CD4-positive, alpha-beta memory T cell (primary cell): ENCODE data around the gene NOS1AP. TPM values are rescaled to one million over a fixed set of nuclear protein-coding genes. Genes with fewer than 3 reads are reported as not detected.

Source experiments
- CTCF ChIA-PET: fragments of 350-600 bp; sonication (Branson Sonifier 250); formaldehyde crosslinking; loops from one replicate; lab custom pipeline; 2021; ENCODE audit warnings: inconsistent platforms; ENCODE audit not compliant: partially characterized antibody; lab: Charles Lee
- POLR2A ChIA-PET: fragments of 350-600 bp; sonication (Branson Sonifier 250); formaldehyde crosslinking; loops from one replicate; lab custom pipeline; 2021; ENCODE audit not compliant: partially characterized antibody; lab: Charles Lee
- DNase-seq, 5 donors: peaks; one replicate each; pipeline versions ENCODE4 v3.0.0 to v3.0.0-alpha.2; 2020 to 2022; ENCODE audit warnings: mixed read lengths in 1 of 5
- H3K27ac ChIP-seq: one replicate; pipeline ENCODE4 v1.7.0; 2013; ENCODE audit warnings: low read depth, low read length
- H3K27me3 ChIP-seq: 2 replicates; pipeline ENCODE4 v1.7.0; 2013; ENCODE audit warnings: mild to moderate bottlenecking, low read length, moderate library complexity; ENCODE audit not compliant: insufficient read depth
- H3K36me3 ChIP-seq: 2 replicates; pipeline ENCODE4 v1.7.0; 2013; ENCODE audit warnings: mild to moderate bottlenecking, low read length, moderate library complexity; ENCODE audit not compliant: insufficient read depth
- H3K4me1 ChIP-seq: 2 replicates; pipeline ENCODE4 v1.7.0; 2013; ENCODE audit warnings: mild to moderate bottlenecking, low read length, moderate library complexity; ENCODE audit not compliant: insufficient read depth
- H3K4me3 ChIP-seq, 2 donors: one replicate each; pipeline ENCODE4 v1.7.0; 2013; ENCODE audit warnings: low read length in 2 of 2, mild to moderate bottlenecking in 1 of 2
- H3K9me3 ChIP-seq, 2 donors: one replicate each; pipeline ENCODE4 v1.7.0; 2013; ENCODE audit warnings: low read length in 2 of 2, control low read depth in 1 of 2; ENCODE audit not compliant: control insufficient read depth in 1 of 2
- H3K27ac Mint-ChIP-seq, 7 donors: one replicate each; pipeline ENCODE4 v1.8.0; 2020 to 2021; ENCODE audit warnings: mixed read lengths in 7 of 7, mild to moderate bottlenecking in 6 of 7, inconsistent platforms in 3 of 7, moderate library complexity in 3 of 7
- H3K27me3 Mint-ChIP-seq, 2 donors: one replicate each; pipeline ENCODE4 v1.8.0; 2020 to 2021; ENCODE audit warnings: mixed read lengths in 2 of 2
- H3K36me3 Mint-ChIP-seq, 2 donors: one replicate each; pipeline ENCODE4 v1.8.0; 2020 to 2021; ENCODE audit warnings: mixed read lengths in 2 of 2, inconsistent platforms in 1 of 2, mild to moderate bottlenecking in 1 of 2
- H3K4me1 Mint-ChIP-seq, 4 donors: one replicate each; pipeline ENCODE4 v1.8.0; 2020 to 2021; ENCODE audit warnings: mixed read lengths in 4 of 4, mild to moderate bottlenecking in 1 of 4
- H3K4me3 Mint-ChIP-seq, 8 donors: one replicate each; pipeline ENCODE4 v1.8.0; 2020 to 2021; ENCODE audit warnings: mixed read lengths in 8 of 8, mild to moderate bottlenecking in 7 of 8, moderate library complexity in 6 of 8, inconsistent platforms in 3 of 8
- H3K9me3 Mint-ChIP-seq, 8 donors: one replicate each; pipeline ENCODE4 v1.8.0; 2020 to 2021; ENCODE audit warnings: mixed read lengths in 8 of 8, mild to moderate bottlenecking in 5 of 8, inconsistent platforms in 3 of 8, moderate library complexity in 1 of 8
- intact Hi-C: fragments of 100-400 bp; cut with micrococcal nuclease; formaldehyde crosslinking; loops from one replicate; pipeline ENCODE4 v1.15.1; 2023
- polyA plus RNA-seq, 2 donors: library from polyadenylated mRNA; unstranded; fragments of 300-500 nt; fragmentation: Illumina TruSeq; gene quantifications; one replicate each; pipeline ENCODE4 v1.2.3, GENCODE V29; 2021
- total RNA-seq, 2 experiments: library from RNA; stranded (reverse); gene quantifications; one replicate each; pipeline ENCODE4 v1.2.3, GENCODE V29; 2021

The NOS1AP gene
- total RNA-seq (not detected), polyA plus RNA-seq (not detected)

GRCh38 chr1:162069334-162070093 lies at the start of gene NOS1AP:
TSS of gene NOS1AP (plus strand) at chr1:162069691. CDS start at chr1:162070178, 487 bp downstream.
- no peak within 1 kb of the TSS for H3K27ac ChIP-seq
- POLR2A ChIA-PET, result no interaction called here
- H3K4me3 ChIP-seq, result peak within 1 kb of the TSS in 1 of 2 donors; percentile 40
- peak within 1 kb of the TSS in 3 of 7 donors; percentile 42 to 69 (median 49) for H3K27ac Mint-ChIP-seq
- peaks cover 27% of the 10 kb centered on the region for H3K27me3 ChIP-seq
- no peaks in the 10 kb centered on the region for H3K36me3 Mint-ChIP-seq
- CTCF ChIA-PET, result interaction anchor here (0.7 to 2.2 kb wide), 2 partner anchors 13 to 28 kb away, joined by 4 to 11 read pairs; no protein-coding TSS in a partner anchor
- peaks cover 33 to 60% of the 10 kb centered on the region in 2 donors for H3K27me3 Mint-ChIP-seq
- no peaks in the 10 kb centered on the region for H3K9me3 ChIP-seq
- DNase-seq, result peak; percentile 65 to 73 (median 70)
- peaks cover 16% of the 10 kb centered on the region for H3K4me1 ChIP-seq
- no peaks in the 10 kb centered on the region for H3K36me3 ChIP-seq
- peaks cover 5 to 16% (median 6%) of the 10 kb centered on the region in 4 donors for H3K4me1 Mint-ChIP-seq
- intact Hi-C loops, result loop anchor here (2.0 kb wide), 1 partner anchor 491 kb away; the partner anchor contains the start of gene UAP1
- H3K9me3 Mint-ChIP-seq, result no peaks in the 10 kb centered on the region
- peak within 1 kb of the TSS; percentile 80 to 87 (median 84) for H3K4me3 Mint-ChIP-seq

GRCh38 chr1:162020150-162020549 lies 49.3 kb upstream of the NOS1AP start:
- ChIA-PET CTCF (no interaction called here), POLR2A (no interaction called here)
- intact Hi-C loops, result loop anchor here (5.0 kb wide), 1 partner anchor 253 kb away; the partner anchor contains the start of gene ATF6
- Histone ChIP-seq H3K27ac (no peak overlapping the region), H3K4me3 (no peak overlapping the region), H3K4me1 (peaks cover 5% of the 10 kb centered on the region), H3K9me3 (no peaks in the 10 kb centered on the region), H3K27me3 (no peaks in the 10 kb centered on the region), H3K36me3 (no peaks in the 10 kb centered on the region)
- no peak overlapping the region for H3K4me3 Mint-ChIP-seq
- no peaks in the 10 kb centered on the region for H3K36me3 Mint-ChIP-seq
- no peaks in the 10 kb centered on the region for H3K9me3 Mint-ChIP-seq
- H3K27me3 Mint-ChIP-seq, result peaks cover 0 to 29% of the 10 kb centered on the region in 2 donors
- no peak overlapping the region for H3K27ac Mint-ChIP-seq
- peaks cover 3 to 13% (median 7%) of the 10 kb centered on the region in 4 donors for H3K4me1 Mint-ChIP-seq
- DNase-seq, result no peak

GRCh38 chr1:162021124-162021523 lies 48.4 kb upstream of the NOS1AP start:
- POLR2A ChIA-PET, result no interaction called here
- Mint-ChIP-seq H3K27me3 (peaks cover 5 to 34% of the 10 kb centered on the region in 2 donors), H3K36me3 (no peaks in the 10 kb centered on the region), H3K4me1 (peaks cover 3 to 13% (median 7%) of the 10 kb centered on the region in 4 donors), H3K9me3 (no peaks in the 10 kb centered on the region), H3K27ac (no peak overlapping the region), H3K4me3 (peak overlapping the region in 1 of 8 donors; percentile 18)
- Histone ChIP-seq H3K27me3 (peaks cover 4% of the 10 kb centered on the region), H3K9me3 (no peaks in the 10 kb centered on the region), H3K27ac (no peak overlapping the region), H3K4me1 (peaks cover 5% of the 10 kb centered on the region), H3K36me3 (no peaks in the 10 kb centered on the region), H3K4me3 (no peak overlapping the region)
- intact Hi-C loops, result loop anchor here (5.0 kb wide), 1 partner anchor 254 kb away; the partner anchor contains the start of gene ATF6
- CTCF ChIA-PET, result no interaction called here
- DNase-seq, result no peak

GRCh38 chr1:162022626-162023025 lies 46.9 kb upstream of the NOS1AP start:
- POLR2A ChIA-PET, result no interaction called here
- intact Hi-C loops, result loop anchor here (5.0 kb wide), 1 partner anchor 255 kb away; the partner anchor contains the start of gene ATF6
- H3K4me1 Mint-ChIP-seq, result peaks cover 3 to 13% (median 7%) of the 10 kb centered on the region in 4 donors

GRCh38 chr1:162023181-162023546 lies 46.3 kb upstream of the NOS1AP start:
- no peak overlapping the region for H3K27ac ChIP-seq
- H3K36me3 ChIP-seq, result no peaks in the 10 kb centered on the region
- peaks cover 5% of the 10 kb centered on the region for H3K4me1 ChIP-seq
- CTCF ChIA-PET, result interaction anchor here (1.0 to 2.3 kb wide), 5 partner anchors 12 to 230 kb away, joined by 3 to 35 read pairs (median 5); no protein-coding TSS in a partner anchor
- Mint-ChIP-seq H3K27me3 (peaks cover 17 to 36% of the 10 kb centered on the region in 2 donors), H3K9me3 (peaks cover 0 to 7% (median 0%) of the 10 kb centered on the region in 8 donors), H3K4me3 (peak overlapping the region; percentile 86 to 95 (median 88)), H3K36me3 (no peaks in the 10 kb centered on the region), H3K27ac (peak overlapping the region in 2 of 7 donors; percentile 30 to 70), H3K4me1 (peaks cover 3 to 13% (median 7%) of the 10 kb centered on the region in 4 donors)
- no peaks in the 10 kb centered on the region for H3K9me3 ChIP-seq
- H3K4me3 ChIP-seq, result peak overlapping the region in 1 of 2 donors; percentile 63
- no peak for DNase-seq
- POLR2A ChIA-PET, result no interaction called here
- intact Hi-C loops, result loop anchor here (5.0 kb wide), 1 partner anchor 256 kb away; the partner anchor contains the start of gene ATF6
- peaks cover 4% of the 10 kb centered on the region for H3K27me3 ChIP-seq

More at GRCh38 chr1:162022626-162023025, 46.9 kb upstream of the NOS1AP start:
- peak overlapping the region; percentile 86 to 95 (median 88) for H3K4me3 Mint-ChIP-seq
- peaks cover 5% of the 10 kb centered on the region for H3K4me1 ChIP-seq
- no peak overlapping the region for H3K4me3 ChIP-seq
- H3K27ac ChIP-seq, result no peak overlapping the region
- H3K27ac Mint-ChIP-seq, result no peak overlapping the region
- H3K36me3 ChIP-seq, result no peaks in the 10 kb centered on the region
- H3K9me3 ChIP-seq, result no peaks in the 10 kb centered on the region
- peaks cover 0 to 7% (median 0%) of the 10 kb centered on the region in 8 donors for H3K9me3 Mint-ChIP-seq
- no peak for DNase-seq
- H3K27me3 Mint-ChIP-seq, result peaks cover 15 to 39% of the 10 kb centered on the region in 2 donors
- no peaks in the 10 kb centered on the region for H3K36me3 Mint-ChIP-seq
- CTCF ChIA-PET, result interaction anchor here (2.3 kb wide), 1 partner anchor 13 kb away, joined by 35 read pairs; no protein-coding TSS in a partner anchor
- peaks cover 4% of the 10 kb centered on the region for H3K27me3 ChIP-seq

- ChIA-PET POLR2A (interaction anchor here (0.8 kb wide), 1 partner anchor 119 kb away, joined by 3 read pairs; no protein-coding TSS in a partner anchor), CTCF (interaction anchor here (1.0 to 2.3 kb wide), 8 partner anchors 12 to 231 kb away, joined by 3 to 35 read pairs (median 5); no protein-coding TSS in a partner anchor)
- H3K4me1 Mint-ChIP-seq, result peaks cover 3 to 13% (median 7%) of the 10 kb centered on the region in 4 donors
- peak in 4 of 5 donors; percentile 30 to 33 (median 31) for DNase-seq
- Histone ChIP-seq H3K27me3 (peaks cover 6% of the 10 kb centered on the region), H3K27ac (no peak within 1 kb of the TSS), H3K4me1 (peaks cover 5% of the 10 kb centered on the region), H3K36me3 (no peaks in the 10 kb centered on the region), H3K4me3 (peak within 1 kb of the TSS; percentile 49 to 63), H3K9me3 (no peaks in the 10 kb centered on the region)
- H3K9me3 Mint-ChIP-seq, result peaks cover 0 to 7% (median 0%) of the 10 kb centered on the region in 8 donors
- no peaks in the 10 kb centered on the region for H3K36me3 Mint-ChIP-seq
- intact Hi-C loops, result loop anchor here (1.0 to 5.0 kb wide), 2 partner anchors 232 to 257 kb away; partner anchors contain the start of gene ATF6
- peak within 1 kb of the TSS in 2 of 7 donors; percentile 30 to 70 for H3K27ac Mint-ChIP-seq
- peak within 1 kb of the TSS; percentile 86 to 95 (median 88) for H3K4me3 Mint-ChIP-seq
- H3K27me3 Mint-ChIP-seq, result peaks cover 17 to 40% of the 10 kb centered on the region in 2 donors
Observed at GRCh38 chr1:162023547-162024501, 45.7 kb upstream of the NOS1AP start, which contains the start of gene OLFML2B. TSS of gene OLFML2B (minus strand) at chr1:162023869. CDS start at chr1:162023430, 439 bp downstream.
